ENCODE data around the gene TM4SF5.

Gene TM4SF5

GRCh38 chr17:4764595-4764994 lies 7.1 kb upstream of the TM4SF5 start:
- no peaks in the 10 kb centered on the region for H3K9me3 ChIP-seq (ENCODE audit: low read length)
- H2AFZ ChIP-seq (ENCODE audit: low read depth, low read length), result no peak overlapping the region
- H3K4me1 ChIP-seq (ENCODE audit: insufficient read depth, low read length), result no peaks in the 10 kb centered on the region
- H3K27me3 ChIP-seq (ENCODE audit: insufficient read depth, low read length), result peaks cover 5% of the 10 kb centered on the region
- no peak overlapping the region for H3K4me3 ChIP-seq (ENCODE audit: low read length)
- no peaks in the 10 kb centered on the region for H3K36me3 ChIP-seq (ENCODE audit: insufficient read depth, low read length)

GRCh38 chr17:4766201-4766600 lies 5.5 kb upstream of the TM4SF5 start:
- H3K4me3 ChIP-seq (ENCODE audit: low read length), result no peak overlapping the region
- H2AFZ ChIP-seq (ENCODE audit: low read depth, low read length), result no peak overlapping the region
- H3K9me3 ChIP-seq (ENCODE audit: low read length), result no peaks in the 10 kb centered on the region
- no peaks in the 10 kb centered on the region for H3K4me1 ChIP-seq (ENCODE audit: insufficient read depth, low read length)
- H3K36me3 ChIP-seq (ENCODE audit: insufficient read depth, low read length), result no peaks in the 10 kb centered on the region
- peaks cover 5% of the 10 kb centered on the region for H3K27me3 ChIP-seq (ENCODE audit: insufficient read depth, low read length)

GRCh38 chr17:4766723-4767122 lies 5.0 kb upstream of the TM4SF5 start:
- Histone ChIP-seq H3K4me1 (ENCODE audit: insufficient read depth, low read length) (no peaks in the 10 kb centered on the region), H3K27me3 (ENCODE audit: insufficient read depth, low read length) (peaks cover 5% of the 10 kb centered on the region), H2AFZ (ENCODE audit: low read depth, low read length) (no peak overlapping the region), H3K36me3 (ENCODE audit: insufficient read depth, low read length) (no peaks in the 10 kb centered on the region), H3K9me3 (ENCODE audit: low read length) (no peaks in the 10 kb centered on the region), H3K4me3 (ENCODE audit: low read length) (no peak overlapping the region)

- H3K36me3 ChIP-seq (ENCODE audit: insufficient read depth, low read length), result no peaks in the 10 kb centered on the region
- H3K4me3 ChIP-seq (ENCODE audit: low read length), result no peak overlapping the region
- no peaks in the 10 kb centered on the region for H3K9me3 ChIP-seq (ENCODE audit: low read length)
- peaks cover 6% of the 10 kb centered on the region for H3K27me3 ChIP-seq (ENCODE audit: insufficient read depth, low read length)
- H3K4me1 ChIP-seq (ENCODE audit: insufficient read depth, low read length), result no peaks in the 10 kb centered on the region
- H2AFZ ChIP-seq (ENCODE audit: low read depth, low read length), result no peak overlapping the region
These were observed 3.4 kb upstream of the TM4SF5 start for GRCh38 chr17:4768298-4768697.

- Histone ChIP-seq H3K36me3 (ENCODE audit: insufficient read depth, low read length) (no peaks in the 10 kb centered on the region), H3K27me3 (ENCODE audit: insufficient read depth, low read length) (peaks cover 6% of the 10 kb centered on the region), H3K4me1 (ENCODE audit: insufficient read depth, low read length) (no peaks in the 10 kb centered on the region), H3K4me3 (ENCODE audit: low read length) (no peak overlapping the region), H2AFZ (ENCODE audit: low read depth, low read length) (no peak overlapping the region), H3K9me3 (ENCODE audit: low read length) (no peaks in the 10 kb centered on the region)
These were observed 2.1 kb upstream of the TM4SF5 start for GRCh38 chr17:4769628-4770027.

- H3K27me3 ChIP-seq (ENCODE audit: insufficient read depth, low read length), result peaks cover 4% of the 10 kb centered on the region
- H3K4me3 ChIP-seq (ENCODE audit: low read length), result no peak overlapping the region
- H3K36me3 ChIP-seq (ENCODE audit: insufficient read depth, low read length), result no peaks in the 10 kb centered on the region
- no peak overlapping the region for H2AFZ ChIP-seq (ENCODE audit: low read depth, low read length)
- no peaks in the 10 kb centered on the region for H3K4me1 ChIP-seq (ENCODE audit: insufficient read depth, low read length)
- H3K9me3 ChIP-seq (ENCODE audit: low read length), result no peaks in the 10 kb centered on the region
These were observed 538 bp downstream of the TM4SF5 start for GRCh38 chr17:4772235-4772613.

GRCh38 chr17:4777969-4778760 lies 6.5 kb downstream of the TM4SF5 start:
- Histone ChIP-seq H3K4me3 (ENCODE audit: low read length) (no peak overlapping the region), H3K27me3 (ENCODE audit: insufficient read depth, low read length) (peaks cover 7% of the 10 kb centered on the region), H3K9me3 (ENCODE audit: low read length) (no peaks in the 10 kb centered on the region), H3K36me3 (ENCODE audit: insufficient read depth, low read length) (no peaks in the 10 kb centered on the region), H3K4me1 (ENCODE audit: insufficient read depth, low read length) (no peaks in the 10 kb centered on the region), H2AFZ (ENCODE audit: low read depth, low read length) (no peak overlapping the region)

- peaks cover 3% of the 10 kb centered on the region for H3K27me3 ChIP-seq (ENCODE audit: insufficient read depth, low read length)
- H3K9me3 ChIP-seq (ENCODE audit: low read length), result no peaks in the 10 kb centered on the region
- no peak overlapping the region for H2AFZ ChIP-seq (ENCODE audit: low read depth, low read length)
- H3K36me3 ChIP-seq (ENCODE audit: insufficient read depth, low read length), result no peaks in the 10 kb centered on the region
- no peak overlapping the region for H3K4me3 ChIP-seq (ENCODE audit: low read length)
- H3K4me1 ChIP-seq (ENCODE audit: insufficient read depth, low read length), result no peaks in the 10 kb centered on the region
These were observed 8.8 kb downstream of the TM4SF5 start for GRCh38 chr17:4780325-4780955.

- H3K4me3 ChIP-seq (ENCODE audit: low read length), result no peak overlapping the region
- H2AFZ ChIP-seq (ENCODE audit: low read depth, low read length), result no peak overlapping the region
- peaks cover 3% of the 10 kb centered on the region for H3K27me3 ChIP-seq (ENCODE audit: insufficient read depth, low read length)
These were observed 11.0 kb downstream of the TM4SF5 start for GRCh38 chr17:4782652-4783051.

GRCh38 chr17:4785311-4786105 lies 13.8 kb downstream of the TM4SF5 start:
- no peak overlapping the region for H3K4me3 ChIP-seq (ENCODE audit: low read length)
- H3K27me3 ChIP-seq (ENCODE audit: insufficient read depth, low read length), result no peaks in the 10 kb centered on the region
- no peaks in the 10 kb centered on the region for H3K36me3 ChIP-seq (ENCODE audit: insufficient read depth, low read length)

More at GRCh38 chr17:4782652-4783051, 11.0 kb downstream of the TM4SF5 start:
- H3K36me3 ChIP-seq (ENCODE audit: insufficient read depth, low read length), result no peaks in the 10 kb centered on the region
- H3K9me3 ChIP-seq (ENCODE audit: low read length), result no peaks in the 10 kb centered on the region
- H3K4me1 ChIP-seq (ENCODE audit: insufficient read depth, low read length), result no peaks in the 10 kb centered on the region

GRCh38 chr17:4786106-4786511 lies 14.4 kb downstream of the TM4SF5 start, which contains the start of gene VMO1:
Gene VMO1, minus strand, starts transcription at chr17:4786364. Its CDS starts 12 bp downstream, at chr17:4786352.
- no peaks in the 10 kb centered on the region for H3K36me3 ChIP-seq (ENCODE audit: insufficient read depth, low read length)
- H3K27me3 ChIP-seq (ENCODE audit: insufficient read depth, low read length), result no peaks in the 10 kb centered on the region
- H2AFZ ChIP-seq (ENCODE audit: low read depth, low read length), result no peak within 1 kb of the TSS
- peaks cover 4% of the 10 kb centered on the region for H3K4me1 ChIP-seq (ENCODE audit: insufficient read depth, low read length)
- H3K9me3 ChIP-seq (ENCODE audit: low read length), result no peaks in the 10 kb centered on the region
- no peak within 1 kb of the TSS for H3K4me3 ChIP-seq (ENCODE audit: low read length)

More at GRCh38 chr17:4785311-4786105, 13.8 kb downstream of the TM4SF5 start:
- peaks cover 4% of the 10 kb centered on the region for H3K4me1 ChIP-seq (ENCODE audit: insufficient read depth, low read length)
- no peak overlapping the region for H2AFZ ChIP-seq (ENCODE audit: low read depth, low read length)
- H3K9me3 ChIP-seq (ENCODE audit: low read length), result no peaks in the 10 kb centered on the region

GRCh38 chr17:4786516-4786915 lies 14.8 kb downstream of the TM4SF5 start:
- Histone ChIP-seq H3K27me3 (ENCODE audit: insufficient read depth, low read length) (no peaks in the 10 kb centered on the region), H3K4me3 (ENCODE audit: low read length) (no peak overlapping the region), H3K9me3 (ENCODE audit: low read length) (no peaks in the 10 kb centered on the region), H3K36me3 (ENCODE audit: insufficient read depth, low read length) (no peaks in the 10 kb centered on the region), H2AFZ (ENCODE audit: low read depth, low read length) (no peak overlapping the region), H3K4me1 (ENCODE audit: insufficient read depth, low read length) (peaks cover 4% of the 10 kb centered on the region)

Data from neuron (in vitro differentiated cells).